Epidermal melanocyte (primary cell): ENCODE data around the gene TRIM72.
A peak's percentile ranks its signal among the peaks of the same experiment; 100 is the strongest.
"Not testable (repeated sequence)": the region's sequence is repeated elsewhere in the genome, so short reads cannot be mapped to it uniquely, and the experiment has no call there.

Experiments used
- DNase-seq: peaks from one replicate; pipeline ENCODE4 v3.0.0; 2011; ENCODE audit warnings: low spot score; ENCODE audit not compliant: insufficient read length

TRIM72 gene, protein sequence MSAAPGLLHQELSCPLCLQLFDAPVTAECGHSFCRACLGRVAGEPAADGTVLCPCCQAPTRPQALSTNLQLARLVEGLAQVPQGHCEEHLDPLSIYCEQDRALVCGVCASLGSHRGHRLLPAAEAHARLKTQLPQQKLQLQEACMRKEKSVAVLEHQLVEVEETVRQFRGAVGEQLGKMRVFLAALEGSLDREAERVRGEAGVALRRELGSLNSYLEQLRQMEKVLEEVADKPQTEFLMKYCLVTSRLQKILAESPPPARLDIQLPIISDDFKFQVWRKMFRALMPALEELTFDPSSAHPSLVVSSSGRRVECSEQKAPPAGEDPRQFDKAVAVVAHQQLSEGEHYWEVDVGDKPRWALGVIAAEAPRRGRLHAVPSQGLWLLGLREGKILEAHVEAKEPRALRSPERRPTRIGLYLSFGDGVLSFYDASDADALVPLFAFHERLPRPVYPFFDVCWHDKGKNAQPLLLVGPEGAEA

GRCh38 chr16:31213877-31214707, at the start of gene TRIM72:
TRIM72 (plus strand) TSS chr16:31214119; CDS start chr16:31214739, 620 bp downstream.
- DNase-seq = no peak

- no peak for DNase-seq
Observed at GRCh38 chr16:31167315-31167714, 46.6 kb upstream of the TRIM72 start.

DNA sequence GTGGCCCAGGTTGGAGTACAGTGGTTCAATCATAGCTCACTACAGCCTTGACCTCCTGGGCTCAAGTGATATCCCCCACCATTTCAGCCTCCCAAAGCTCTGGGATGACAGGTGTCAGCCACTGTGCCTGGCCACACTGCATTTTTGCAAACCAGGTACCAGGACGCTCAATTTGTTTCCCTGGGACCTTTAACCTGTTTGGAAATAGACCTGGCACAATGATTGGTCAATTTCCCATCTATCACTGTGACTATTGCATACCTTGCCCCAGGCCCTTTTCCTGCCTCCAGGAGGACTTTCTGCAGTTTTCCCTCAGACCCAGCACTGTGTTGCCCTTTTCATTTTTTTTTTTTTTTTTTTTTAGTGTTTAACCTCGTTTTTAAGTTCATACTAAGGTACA, 45.1 kb upstream of the TRIM72 start:
- DNase-seq = no peak

GRCh38 chr16:31170048-31170447, 43.9 kb upstream of the TRIM72 start:
- DNase-seq = not testable (repeated sequence)

GRCh38 chr16:31177136-31177535, 36.8 kb upstream of the TRIM72 start:
- DNase-seq = no peak

GRCh38 chr16:31179219-31179746, 34.6 kb upstream of the TRIM72 start:
- DNase-seq = no peak

DNA sequence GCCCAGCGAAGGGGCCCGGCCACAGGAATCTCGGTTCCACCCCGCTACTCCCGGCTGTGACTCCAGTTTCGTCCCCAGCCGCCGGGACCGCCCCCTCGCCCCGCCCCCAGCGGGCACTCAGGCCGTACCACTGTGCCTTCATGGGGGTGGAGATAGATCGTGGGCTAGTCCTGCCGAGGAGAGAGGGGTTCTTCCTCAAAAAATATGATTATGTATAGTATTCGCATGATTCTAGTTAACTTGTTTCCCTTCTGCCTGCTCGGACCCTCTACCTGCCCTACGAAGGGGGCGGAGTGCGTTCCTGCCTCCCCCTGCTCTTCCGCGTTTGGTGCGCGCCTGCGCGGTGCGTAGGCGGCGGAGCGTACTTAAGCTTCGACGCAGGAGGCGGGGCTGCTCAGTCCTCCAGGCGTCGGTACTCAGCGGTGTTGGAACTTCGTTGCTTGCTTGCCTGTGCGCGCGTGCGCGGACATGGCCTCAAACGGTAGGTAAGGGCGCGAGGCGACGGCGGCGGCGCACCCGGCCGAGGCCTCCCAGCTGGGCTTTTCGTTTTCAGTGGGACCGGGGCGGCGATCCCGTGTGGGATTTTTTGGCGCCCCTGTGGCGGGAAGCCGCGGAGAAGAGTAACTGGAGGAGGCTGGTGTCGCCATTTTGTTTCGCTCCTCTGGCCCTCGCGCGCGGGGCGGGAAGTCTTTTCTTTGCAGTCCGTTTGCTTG, 34.0 kb upstream of the TRIM72 start, which contains the start of gene FUS:
TSS of gene FUS (plus strand) at position 393 of the 713 bp plus-strand sequence. CDS start at position 469, 76 bp downstream.
- DNase-seq = peak; percentile 93

GRCh38 chr16:31181102-31181830, 32.7 kb upstream of the TRIM72 start:
- no peak for DNase-seq

- no peak for DNase-seq
Observed at GRCh38 chr16:31182391-31182790, 31.5 kb upstream of the TRIM72 start.

DNA sequence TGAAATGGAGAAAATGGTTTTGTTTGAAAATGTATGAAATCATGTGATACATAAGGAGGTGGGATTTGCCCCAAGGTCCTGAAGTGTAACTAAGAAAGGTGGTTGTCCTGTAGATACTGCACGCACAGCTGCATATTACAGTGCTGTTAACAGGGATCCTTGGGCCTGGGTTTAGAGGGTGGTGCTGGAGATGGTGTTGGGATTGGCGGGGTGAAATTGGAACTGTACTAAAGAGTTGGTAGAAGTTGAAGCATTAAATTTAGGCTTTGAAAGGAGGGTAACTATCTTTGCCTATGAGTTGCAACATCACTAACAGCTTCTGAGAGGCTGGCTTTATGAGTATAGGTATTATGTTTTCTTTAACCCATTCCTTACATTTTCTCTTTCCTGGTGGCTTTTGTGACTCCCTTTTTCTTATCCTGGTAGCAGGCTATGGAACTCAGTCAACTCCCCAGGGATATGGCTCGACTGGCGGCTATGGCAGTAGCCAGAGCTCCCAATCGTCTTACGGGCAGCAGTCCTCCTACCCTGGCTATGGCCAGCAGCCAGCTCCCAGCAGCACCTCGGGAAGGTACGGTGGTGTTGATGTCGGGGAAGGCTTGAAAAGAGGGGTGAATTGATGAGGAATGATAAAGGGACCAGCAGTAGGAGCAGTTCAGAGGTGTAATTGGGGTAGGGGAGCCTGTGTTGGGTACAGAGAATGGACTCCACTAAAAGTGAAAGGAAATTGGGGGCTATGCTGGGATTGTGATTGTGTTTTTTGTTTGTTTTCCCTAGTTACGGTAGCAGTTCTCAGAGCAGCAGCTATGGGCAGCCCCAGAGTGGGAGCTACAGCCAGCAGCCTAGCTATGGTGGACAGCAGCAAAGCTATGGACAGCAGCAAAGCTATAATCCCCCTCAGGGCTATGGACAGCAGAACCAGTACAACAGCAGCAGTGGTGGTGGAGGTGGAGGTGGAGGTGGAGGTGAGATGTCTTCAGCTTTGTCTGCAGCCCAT, 30.2 kb upstream of the TRIM72 start:
- no peak for DNase-seq

- no peak for DNase-seq
Observed at GRCh38 chr16:31184888-31185287, 29.0 kb upstream of the TRIM72 start.

GRCh38 chr16:31185339-31185738, 28.6 kb upstream of the TRIM72 start:
- DNase-seq = no peak

GRCh38 chr16:31186176-31186575, 27.7 kb upstream of the TRIM72 start:
- DNase-seq = no peak

DNA sequence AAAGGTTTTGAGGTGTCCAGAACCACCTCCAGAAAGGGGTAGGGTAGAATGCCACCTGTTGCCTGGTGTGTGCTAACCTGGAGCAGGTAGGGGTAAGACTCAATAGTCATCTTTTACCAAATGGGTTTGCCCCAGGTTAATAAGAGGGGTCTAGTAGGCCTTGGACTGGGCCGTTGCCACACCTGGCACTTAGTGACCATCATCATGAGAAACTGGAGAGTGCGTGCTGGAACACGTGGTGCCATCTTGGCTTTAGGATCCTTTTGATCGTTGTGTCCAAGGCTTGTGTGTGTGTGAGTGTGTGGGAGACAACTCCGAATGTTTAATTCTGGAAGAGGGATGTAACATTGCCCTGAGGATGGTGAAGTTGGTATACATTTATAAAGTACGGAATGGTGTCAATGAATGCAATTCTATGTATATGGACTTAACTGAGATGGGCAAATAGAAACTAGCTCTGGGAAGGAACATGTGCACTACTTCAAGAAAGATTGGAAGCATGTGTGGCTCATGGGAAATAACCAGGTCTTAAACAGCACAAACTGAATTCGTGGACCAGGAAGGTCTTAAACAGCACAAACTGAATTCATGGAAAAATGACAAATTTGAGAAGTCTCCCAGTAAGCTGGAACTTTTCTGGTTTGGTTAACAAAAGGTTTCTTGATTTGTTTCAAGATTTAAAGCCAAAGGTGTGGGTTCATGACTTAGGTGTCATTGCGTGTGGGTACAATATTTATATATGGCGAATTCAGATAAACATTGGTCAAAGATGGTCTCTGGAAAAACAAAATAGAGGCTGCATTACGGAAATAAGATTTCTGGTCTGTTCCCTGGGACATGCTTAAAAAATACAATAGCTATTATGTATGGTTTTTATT, 26.8 kb upstream of the TRIM72 start:
- DNase-seq = no peak

DNA sequence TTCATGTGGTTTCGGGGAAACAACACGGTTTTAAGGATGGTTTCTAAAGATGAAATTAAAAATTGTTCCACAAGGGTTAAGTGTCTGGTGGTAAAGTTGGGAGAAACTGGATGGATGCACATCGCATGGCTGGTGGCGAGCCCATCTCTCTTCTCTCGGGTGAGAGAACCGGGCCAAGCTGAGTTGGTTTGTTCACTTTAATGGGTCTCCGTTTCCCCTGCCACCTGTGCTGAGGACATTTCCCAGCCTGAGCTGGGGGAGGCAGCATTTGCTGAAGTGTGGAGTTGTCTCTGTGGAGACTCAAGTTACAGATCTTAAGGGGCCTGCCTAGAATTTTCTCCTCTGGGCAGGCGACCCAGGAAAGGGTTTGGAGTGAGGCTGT, 26.1 kb upstream of the TRIM72 start:
- DNase-seq = no peak

DNA sequence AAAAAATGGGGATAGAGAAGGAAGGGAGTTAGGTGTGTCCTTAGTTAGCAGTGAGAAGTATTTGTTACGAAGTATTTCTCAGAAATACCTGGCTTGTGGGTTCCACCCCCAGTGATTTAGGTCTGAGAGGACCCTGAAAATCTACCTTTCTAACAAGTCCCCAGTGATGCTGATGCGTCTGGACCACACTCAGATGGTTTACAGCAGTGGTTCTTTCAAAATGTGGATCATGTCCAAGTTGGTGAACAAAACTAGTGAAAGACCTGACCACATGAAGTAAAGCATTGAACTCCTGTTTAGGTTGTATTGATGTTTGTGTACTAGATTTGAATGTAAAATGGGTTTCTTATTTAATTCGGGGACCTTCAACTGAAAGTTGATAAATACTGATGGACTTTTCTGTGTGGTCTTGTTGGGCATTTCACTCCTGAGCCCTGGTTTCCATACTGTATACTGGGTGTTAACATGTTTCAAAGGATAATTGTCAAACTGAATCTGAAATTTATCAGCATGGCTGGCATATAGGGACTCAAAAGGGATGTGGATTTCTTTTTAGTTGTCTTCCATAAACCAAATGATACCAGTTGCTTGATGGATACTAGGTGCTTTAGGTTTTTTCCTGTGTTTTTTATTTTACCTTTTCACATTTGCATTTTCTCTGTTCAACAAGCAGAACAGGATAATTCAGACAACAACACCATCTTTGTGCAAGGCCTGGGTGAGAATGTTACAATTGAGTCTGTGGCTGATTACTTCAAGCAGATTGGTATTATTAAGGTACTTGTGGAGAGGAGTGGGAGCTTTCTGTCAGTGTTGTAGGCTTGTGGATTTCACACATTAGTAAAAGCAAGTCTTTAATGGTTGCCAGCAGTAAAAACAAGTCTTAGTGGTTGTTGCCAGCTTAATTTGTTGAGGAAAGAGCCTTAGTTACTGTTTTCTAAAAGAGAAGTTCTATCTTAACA, 25.2 kb upstream of the TRIM72 start:
- DNase-seq = no peak

- no peak for DNase-seq
Observed at GRCh38 chr16:31189412-31189778, 24.5 kb upstream of the TRIM72 start.
